Esophagus squamous epithelium (tissue), 5 donors: ENCODE data around the gene CACYBP. TPM values are rescaled to one million over a fixed set of nuclear protein-coding genes. Genes with fewer than 3 reads are reported as not detected.

Experiments used
- DNase-seq: peaks from one replicate; lab custom pipeline; 2025; lab: John Stamatoyannopoulos, UW
- H3K27ac ChIP-seq, 4 donors: fragments of 200-600 bp; sonication (generic); one replicate each; pipeline ENCODE4 v1.5.1; 2016 to 2019; ENCODE audit warnings: mild to moderate bottlenecking in 1 of 4
- H3K27me3 ChIP-seq, 4 donors: fragments of 200-600 bp; sonication (generic); 1 replicate in 3 of 4; 2 replicates in 1 of 4; pipeline versions ENCODE4 v1.5.1 to v1.6.0; 2017 to 2021; ENCODE audit warnings: antibody characterized with exemption in 1 of 4
- H3K36me3 ChIP-seq, 3 donors: fragments of 200-600 bp; sonication (generic); one replicate each; pipeline ENCODE4 v1.5.1; 2016 to 2019
- H3K4me1 ChIP-seq, 3 donors: fragments of 200-600 bp; sonication (generic); one replicate each; pipeline ENCODE4 v1.5.1; 2017 to 2019
- H3K4me3 ChIP-seq, 4 donors: fragments of 200-600 bp; sonication (generic); 1 replicate in 3 of 4; 2 replicates in 1 of 4; pipeline ENCODE4 v1.5.1; 2016 to 2019; ENCODE audit warnings: mild to moderate bottlenecking in 2 of 4, moderate library complexity in 1 of 4
- H3K9me3 ChIP-seq, 3 donors: fragments of 200-600 bp; sonication (generic); one replicate each; pipeline ENCODE4 v1.5.1; 2016 to 2019
- CTCF ChIP-seq, 6 experiments: fragments of 450-650 bp in 4 of 6; fragments of 200-600 bp in 2 of 6; sonication (generic) in 2 of 6; IDR thresholded peaks; one replicate each; pipeline ENCODE4 v1.5.1; 2016 to 2019; ENCODE audit warnings: antibody characterized with exemption in 6 of 6, mild to moderate bottlenecking in 4 of 6, moderate library complexity in 4 of 6
- POLR2A ChIP-seq, 4 donors: fragments of 450-650 bp; IDR thresholded peaks; one replicate each; pipeline ENCODE4 v1.6.1; 2017; ENCODE audit warnings: antibody characterized with exemption in 4 of 4, mild to moderate bottlenecking in 4 of 4, moderate library complexity in 3 of 4
- WGBS, 2 donors: methylation state at CpG; one replicate each; pipeline ENCODE4 v1.1.5; 2018; 5-methylcytosine and 5-hydroxymethylcytosine counted together
- intact Hi-C: fragments of 100-400 bp; cut with DNase I; formaldehyde crosslinking; loops from one replicate; pipeline ENCODE4 v1.15.0; 2022
- total RNA-seq, 4 donors: library from RNA; depleted of rRNA; stranded (reverse); fragments of >200 nt; gene quantifications; one replicate each; pipeline ENCODE4 v1.1.0, GENCODE V29; 2016
- donor health status: DM: yes; HTN: yes; CAD: no.

Gene CACYBP
- total RNA-seq, 4 donors from 2014 or later, result 66.9 to 92.5 (median 82.1) TPM

GRCh38 chr1:174963529-174964125, 36.1 kb upstream of the CACYBP start:
- intact Hi-C loops, result no loop called here
- 59 to 62% methylated on average over 2 of the region's 2 CpGs for WGBS, 2 donors

GRCh38 chr1:174964261-174964971, 35.3 kb upstream of the CACYBP start:
- no peak for DNase-seq
- no peaks in the 10 kb centered on the region for H3K27me3 ChIP-seq
- H3K4me1 ChIP-seq, result peaks cover 20 to 65% (median 22%) of the 10 kb centered on the region in 3 donors
- intact Hi-C loops, result no loop called here
- H3K27ac ChIP-seq, result peak overlapping the region; percentile 85 to 93 (median 91)
- H3K9me3 ChIP-seq, result no peaks in the 10 kb centered on the region
- TF ChIP-seq POLR2A (IDR thresholded peaks at IDR 0.05) (peak in 2 of 4 donors; percentile 18 to 32), CTCF (IDR thresholded peaks at IDR 0.05) (no peak)
- 14 to 20% methylated on average over 6 of the region's 6 CpGs for WGBS, 2 donors
- peak overlapping the region; percentile 15 to 53 (median 43) for H3K4me3 ChIP-seq
- H3K36me3 ChIP-seq, result peaks cover 0 to 4% (median 0%) of the 10 kb centered on the region in 3 donors

More at GRCh38 chr1:174963529-174964125, 36.1 kb upstream of the CACYBP start:
- Histone ChIP-seq H3K36me3 (no peaks in the 10 kb centered on the region), H3K9me3 (no peaks in the 10 kb centered on the region), H3K27me3 (no peaks in the 10 kb centered on the region), H3K4me3 (no peak overlapping the region), H3K4me1 (peaks cover 20 to 59% (median 22%) of the 10 kb centered on the region in 3 donors), H3K27ac (peak overlapping the region; percentile 85 to 93 (median 91))
- DNase-seq, result no peak
- TF ChIP-seq CTCF (IDR thresholded peaks at IDR 0.05) (no peak), POLR2A (IDR thresholded peaks at IDR 0.05) (no peak)

- Histone ChIP-seq H3K4me3 (peak overlapping the region; percentile 15 to 53 (median 43)), H3K36me3 (peaks cover 0 to 6% (median 0%) of the 10 kb centered on the region in 3 donors), H3K4me1 (peaks cover 20 to 65% (median 22%) of the 10 kb centered on the region in 3 donors), H3K27ac (peak overlapping the region; percentile 85 to 93 (median 91)), H3K9me3 (no peaks in the 10 kb centered on the region), H3K27me3 (no peaks in the 10 kb centered on the region)
- TF ChIP-seq CTCF (IDR thresholded peaks at IDR 0.05) (no peak), POLR2A (IDR thresholded peaks at IDR 0.05) (no peak)
- DNase-seq, result no peak
- intact Hi-C loops, result no loop called here
- 19 to 27% methylated on average over 1 of the region's 1 CpG for WGBS, 2 donors
Observed at GRCh38 chr1:174964972-174965361, 34.8 kb upstream of the CACYBP start.

GRCh38 chr1:174965362-174966007, 34.3 kb upstream of the CACYBP start:
- WGBS, 2 donors, result 28% methylated on average over 3 of the region's 3 CpGs
- Histone ChIP-seq H3K27ac (peak overlapping the region; percentile 85 to 93 (median 91)), H3K4me1 (peaks cover 20 to 65% (median 22%) of the 10 kb centered on the region in 3 donors), H3K9me3 (no peaks in the 10 kb centered on the region), H3K36me3 (peaks cover 0 to 6% (median 0%) of the 10 kb centered on the region in 3 donors), H3K4me3 (peak overlapping the region; percentile 15 to 53 (median 43)), H3K27me3 (no peaks in the 10 kb centered on the region)
- intact Hi-C loops, result no loop called here
- DNase-seq, result no peak
- no peak for TF ChIP-seq CTCF (IDR thresholded peaks at IDR 0.05)
- peak in 1 of 4 donors; percentile 6 for TF ChIP-seq POLR2A (IDR thresholded peaks at IDR 0.05)
